ENCODE measurements around the gene KRTAP10-4.
"Not testable (repeated sequence)": the region's sequence is repeated elsewhere in the genome, so short reads cannot be mapped to it uniquely, and the experiment has no call there.

Gene KRTAP10-4

GRCh38 chr21:44556879-44557278 is 16.6 kb upstream of the KRTAP10-4 start:
- DNase-seq = no peak

- no peak for DNase-seq
These were observed 15.8 kb upstream of the KRTAP10-4 start for GRCh38 chr21:44557491-44558328.

GRCh38 chr21:44558329-44558675 is 15.2 kb upstream of the KRTAP10-4 start:
- DNase-seq = not testable (repeated sequence)

- no peak for DNase-seq
These were observed 14.8 kb upstream of the KRTAP10-4 start, which contains the start of gene KRTAP10-3 for GRCh38 chr21:44558695-44559094. Gene KRTAP10-3, minus strand, starts transcription at chr21:44558795. Its CDS starts 80 bp downstream, at chr21:44558715.

GRCh38 chr21:44564099-44564498 is 9.4 kb upstream of the KRTAP10-4 start:
- DNase-seq = no peak

- DNase-seq = no peak
These were observed 8.5 kb upstream of the KRTAP10-4 start for GRCh38 chr21:44564886-44565598.

- no peak for DNase-seq
These were observed 7.1 kb upstream of the KRTAP10-4 start for GRCh38 chr21:44566403-44566802.

GRCh38 chr21:44567481-44568171 is 5.9 kb upstream of the KRTAP10-4 start:
- DNase-seq = no peak

- DNase-seq = no peak
These were observed 5.3 kb upstream of the KRTAP10-4 start for GRCh38 chr21:44568261-44568660.

GRCh38 chr21:44568667-44569556 is 4.6 kb upstream of the KRTAP10-4 start:
- no peak for DNase-seq

GRCh38 chr21:44569861-44570517 is 3.5 kb upstream of the KRTAP10-4 start:
- no peak for DNase-seq

- DNase-seq = no peak
These were observed 2.2 kb upstream of the KRTAP10-4 start for GRCh38 chr21:44571296-44571695.

GRCh38 chr21:44571844-44572782 is 1.4 kb upstream of the KRTAP10-4 start:
- no peak for DNase-seq

- no peak for DNase-seq
These were observed 458 bp upstream of the KRTAP10-4 start for GRCh38 chr21:44572959-44573583.

- DNase-seq = no peak
These were observed 1.2 kb downstream of the KRTAP10-4 start for GRCh38 chr21:44574457-44575306.

- DNase-seq = no peak
These were observed 1.9 kb downstream of the KRTAP10-4 start for GRCh38 chr21:44575307-44576024.

GRCh38 chr21:44576025-44576420 is 2.5 kb downstream of the KRTAP10-4 start:
- DNase-seq = no peak
